ENCODE measurements around the gene VAPA.

- TF ChIP-seq, protein P1, sequence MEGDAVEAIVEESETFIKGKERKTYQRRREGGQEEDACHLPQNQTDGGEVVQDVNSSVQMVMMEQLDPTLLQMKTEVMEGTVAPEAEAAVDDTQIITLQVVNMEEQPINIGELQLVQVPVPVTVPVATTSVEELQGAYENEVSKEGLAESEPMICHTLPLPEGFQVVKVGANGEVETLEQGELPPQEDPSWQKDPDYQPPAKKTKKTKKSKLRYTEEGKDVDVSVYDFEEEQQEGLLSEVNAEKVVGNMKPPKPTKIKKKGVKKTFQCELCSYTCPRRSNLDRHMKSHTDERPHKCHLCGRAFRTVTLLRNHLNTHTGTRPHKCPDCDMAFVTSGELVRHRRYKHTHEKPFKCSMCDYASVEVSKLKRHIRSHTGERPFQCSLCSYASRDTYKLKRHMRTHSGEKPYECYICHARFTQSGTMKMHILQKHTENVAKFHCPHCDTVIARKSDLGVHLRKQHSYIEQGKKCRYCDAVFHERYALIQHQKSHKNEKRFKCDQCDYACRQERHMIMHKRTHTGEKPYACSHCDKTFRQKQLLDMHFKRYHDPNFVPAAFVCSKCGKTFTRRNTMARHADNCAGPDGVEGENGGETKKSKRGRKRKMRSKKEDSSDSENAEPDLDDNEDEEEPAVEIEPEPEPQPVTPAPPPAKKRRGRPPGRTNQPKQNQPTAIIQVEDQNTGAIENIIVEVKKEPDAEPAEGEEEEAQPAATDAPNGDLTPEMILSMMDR (optimal IDR thresholded peaks at IDR 0.05 in 1 of 3, IDR thresholded peaks at IDR 0.05 in 1 of 3, conservative IDR thresholded peaks at IDR 0.05 in 1 of 3; ENCODE audit: extremely low read depth in 1 of 3, insufficient read depth in 2 of 3, low read length in 3 of 3), result no peak
- TF ChIP-seq EZH2 (IDR thresholded peaks at IDR 0.05; ENCODE audit: low read length), result no peak
These were observed 94.3 kb downstream of the VAPA start for GRCh38 chr18:10008006-10008647.
